Heart left ventricle (tissue), 13 donors: ENCODE data around the gene ASXL2.

Source experiments
- POLR2A ChIP-seq, 2 donors: fragments of 450-650 bp; IDR thresholded peaks; one replicate each; pipeline ENCODE4 v1.6.1; 2017; ENCODE audit warnings: antibody characterized with exemption in 2 of 2, mild to moderate bottlenecking in 2 of 2, moderate library complexity in 2 of 2
- TF ChIP-seq, protein P1 (sequence below), 12 donors: fragments of 200-600 bp; sonication (generic) in 4 of 12; IDR thresholded peaks; one replicate each; pipeline versions ENCODE4 v1.5.0 to v1.8.0; 2018 to 2022; ENCODE audit warnings: antibody characterized with exemption in 12 of 12, mild to moderate bottlenecking in 5 of 12
- donor health status: ischemic (EF 13 %, LVEDD 7.1; RV severe dilation, severe dysfunction).
- donor health status: DM: no; HTN: yes; CAD: no.
- donor health status: DM: no; HTN: no; CAD: no.
- donor health status: ischemic (EF 25% LVEDD 6.9; RV normal size, moderate dysfunction).
- donor health status: ischemic (EF 25% LVEDD 5.7; RV mildly dilated, moderate dysfunction).
- donor health status: ischemic (EF 35%, LVEDD 5.7; RV mildly dilated, moderate dysfunction).
- donor health status: nonischemic (EF 11% LVEDD 7.7; RV severe dilation, severe dysfunction).
- donor health status: DM: yes; HTN: yes; CAD: no.
- donor health status: PGD.
- donor health status: ischemic (EF 29% LVEDD 5.4; RV normal size, mild dysfunction).
- donor health status: nonischemic (EF 23%, LVEDD 6.1; RV moderate dilation, normal function).

DNA sequence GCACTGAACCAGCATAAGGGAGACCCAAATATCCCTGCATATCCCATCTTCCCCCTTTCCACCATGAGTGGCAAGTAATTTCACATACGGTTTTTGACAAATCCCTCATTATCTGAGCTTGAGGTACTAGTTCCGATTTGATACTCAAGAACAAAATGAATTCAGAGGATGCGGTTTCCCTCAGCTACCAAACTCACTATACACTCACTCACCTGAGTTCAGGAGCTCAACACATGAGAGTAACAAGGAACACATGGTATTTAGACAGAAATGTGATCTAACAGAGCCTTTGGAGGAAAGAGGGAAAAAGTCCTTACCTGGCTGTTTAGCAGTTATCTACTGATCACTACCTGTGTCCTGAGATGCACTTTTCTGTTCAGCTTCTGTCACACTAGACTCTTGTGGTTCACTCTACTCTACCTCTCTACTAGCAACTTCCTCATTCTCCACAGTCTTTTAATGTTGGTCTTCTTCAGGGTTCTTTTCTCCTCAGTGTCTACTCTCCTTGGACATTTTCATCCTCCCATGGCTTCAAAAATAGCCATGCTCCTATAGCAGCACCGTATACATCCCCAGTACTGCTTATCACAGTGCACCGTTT, 25.1 kb downstream of the ASXL2 start:
- TF ChIP-seq, protein P1, sequence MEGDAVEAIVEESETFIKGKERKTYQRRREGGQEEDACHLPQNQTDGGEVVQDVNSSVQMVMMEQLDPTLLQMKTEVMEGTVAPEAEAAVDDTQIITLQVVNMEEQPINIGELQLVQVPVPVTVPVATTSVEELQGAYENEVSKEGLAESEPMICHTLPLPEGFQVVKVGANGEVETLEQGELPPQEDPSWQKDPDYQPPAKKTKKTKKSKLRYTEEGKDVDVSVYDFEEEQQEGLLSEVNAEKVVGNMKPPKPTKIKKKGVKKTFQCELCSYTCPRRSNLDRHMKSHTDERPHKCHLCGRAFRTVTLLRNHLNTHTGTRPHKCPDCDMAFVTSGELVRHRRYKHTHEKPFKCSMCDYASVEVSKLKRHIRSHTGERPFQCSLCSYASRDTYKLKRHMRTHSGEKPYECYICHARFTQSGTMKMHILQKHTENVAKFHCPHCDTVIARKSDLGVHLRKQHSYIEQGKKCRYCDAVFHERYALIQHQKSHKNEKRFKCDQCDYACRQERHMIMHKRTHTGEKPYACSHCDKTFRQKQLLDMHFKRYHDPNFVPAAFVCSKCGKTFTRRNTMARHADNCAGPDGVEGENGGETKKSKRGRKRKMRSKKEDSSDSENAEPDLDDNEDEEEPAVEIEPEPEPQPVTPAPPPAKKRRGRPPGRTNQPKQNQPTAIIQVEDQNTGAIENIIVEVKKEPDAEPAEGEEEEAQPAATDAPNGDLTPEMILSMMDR (IDR thresholded peaks at IDR 0.05) = no peak
- no peak for TF ChIP-seq POLR2A (IDR thresholded peaks at IDR 0.05)
